ENCODE data around the gene P4HB.

GRCh38 chr17:81813861-81814683 lies 46.3 kb downstream of the P4HB start:
- no peak for TF ChIP-seq CTCF (IDR thresholded peaks at IDR 0.05)
- TF ChIP-seq POLR2A (IDR thresholded peaks at IDR 0.05) = no peak
